ENCODE data around the gene SYNPO.

The SYNPO gene

GRCh38 chr5:150624334-150625163 lies 15.9 kb upstream of the SYNPO start:
- DNase-seq (ENCODE audit: low read depth), result peak; percentile 18

- no peak for DNase-seq (ENCODE audit: low read depth)
Observed at GRCh38 chr5:150625164-150625535, 15.3 kb upstream of the SYNPO start.

- no peak for DNase-seq (ENCODE audit: low read depth)
Observed at GRCh38 chr5:150625831-150626746, 14.4 kb upstream of the SYNPO start.

GRCh38 chr5:150626853-150627276 lies 13.6 kb upstream of the SYNPO start:
- no peak for DNase-seq (ENCODE audit: low read depth)

- DNase-seq (ENCODE audit: low read depth), result no peak
Observed at GRCh38 chr5:150627731-150628545, 12.5 kb upstream of the SYNPO start.

- no peak for DNase-seq (ENCODE audit: low read depth)
Observed at GRCh38 chr5:150628936-150629485, 11.4 kb upstream of the SYNPO start.

- no peak for DNase-seq (ENCODE audit: low read depth)
Observed at GRCh38 chr5:150630016-150630415, 10.4 kb upstream of the SYNPO start.

- DNase-seq (ENCODE audit: low read depth), result no peak
Observed at GRCh38 chr5:150630461-150631325, 9.8 kb upstream of the SYNPO start.

GRCh38 chr5:150631326-150631701 lies 9.1 kb upstream of the SYNPO start:
- DNase-seq (ENCODE audit: low read depth), result no peak

GRCh38 chr5:150632305-150633160 lies 7.9 kb upstream of the SYNPO start:
- no peak for DNase-seq (ENCODE audit: low read depth)

GRCh38 chr5:150633429-150633828 lies 7.0 kb upstream of the SYNPO start:
- no peak for DNase-seq (ENCODE audit: low read depth)

GRCh38 chr5:150636391-150637244 lies 3.8 kb upstream of the SYNPO start:
- no peak for DNase-seq (ENCODE audit: low read depth)

- DNase-seq (ENCODE audit: low read depth), result no peak
Observed at GRCh38 chr5:150637245-150638052, 3.0 kb upstream of the SYNPO start.

- no peak for DNase-seq (ENCODE audit: low read depth)
Observed at GRCh38 chr5:150638053-150638444, 2.4 kb upstream of the SYNPO start.

GRCh38 chr5:150638488-150639376 lies 1.7 kb upstream of the SYNPO start:
- no peak for DNase-seq (ENCODE audit: low read depth)

- no peak for DNase-seq (ENCODE audit: low read depth)
Observed at GRCh38 chr5:150639377-150639692, 1.1 kb upstream of the SYNPO start.

GRCh38 chr5:150639751-150640150 lies 709 bp upstream of the SYNPO start:
- no peak for DNase-seq (ENCODE audit: low read depth)
